NOMO-1 treated with dmso at 0.1 percent for 144 hours (cell line): ENCODE data around the gene TLCD3B.
A peak's percentile ranks its signal among the peaks of the same experiment; 100 is the strongest.

ENCODE experiments used
- DNase-seq: peaks from one replicate; lab custom pipeline; 2025; ENCODE audit not compliant: unreplicated experiment; lab: John Stamatoyannopoulos, UW

The TLCD3B gene

DNA sequence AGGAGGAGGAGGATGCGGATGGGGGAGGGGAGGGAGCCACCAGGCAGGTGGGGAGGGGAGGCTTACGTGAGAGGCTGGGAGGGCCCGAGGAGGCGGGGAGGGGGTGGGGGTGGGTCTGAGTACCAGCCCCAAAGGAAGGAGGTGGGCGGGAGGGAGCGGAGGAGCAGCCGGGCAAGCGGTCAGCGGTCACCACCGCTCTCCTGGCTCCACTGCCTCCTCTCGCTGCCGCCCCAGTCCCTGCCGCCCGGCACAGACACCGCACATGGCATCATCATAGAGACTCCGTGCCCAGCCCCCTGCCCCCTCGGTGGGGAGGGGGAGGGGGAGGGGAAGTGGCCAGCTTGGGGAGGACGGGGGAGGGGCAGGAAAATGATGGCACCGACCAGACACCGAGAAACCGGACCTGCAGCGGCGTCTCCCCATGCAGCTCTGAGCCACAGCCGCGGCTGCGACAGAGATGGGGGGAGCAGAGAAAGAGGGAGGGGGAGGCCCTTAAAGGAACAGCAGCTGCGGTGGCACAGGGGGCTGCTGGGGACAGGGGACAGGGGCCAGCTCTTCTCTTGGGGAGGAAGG, at the start of gene TLCD3B:
Gene TLCD3B, minus strand, starts transcription at position 431 of the 573 bp plus-strand sequence. CDS start 744 bp downstream, outside the sequence.
- no peak for DNase-seq

DNA sequence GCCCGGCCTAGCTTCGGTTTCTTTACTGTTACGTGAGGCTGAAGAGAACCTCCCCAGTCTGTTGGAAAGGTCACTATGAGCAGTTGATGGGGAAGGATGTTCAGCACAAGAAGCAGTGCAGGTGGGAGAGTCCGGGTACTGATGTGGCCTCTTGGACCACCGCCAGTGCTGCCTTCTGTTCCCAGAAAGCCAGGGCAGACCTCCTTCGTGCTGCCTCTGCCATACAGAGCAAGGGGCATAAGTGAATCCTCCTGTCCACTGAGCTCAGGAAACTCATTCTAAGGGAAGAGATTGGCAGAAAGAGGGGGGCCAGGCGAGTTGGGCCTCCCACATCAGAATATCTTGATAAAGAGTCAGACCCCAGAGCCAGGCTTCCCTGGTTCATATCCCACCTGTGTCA, 48.4 kb upstream of the TLCD3B start:
- DNase-seq: no peak

- DNase-seq: no peak
Measured at GRCh38 chr16:30078744-30079143, 47.7 kb upstream of the TLCD3B start.

DNA sequence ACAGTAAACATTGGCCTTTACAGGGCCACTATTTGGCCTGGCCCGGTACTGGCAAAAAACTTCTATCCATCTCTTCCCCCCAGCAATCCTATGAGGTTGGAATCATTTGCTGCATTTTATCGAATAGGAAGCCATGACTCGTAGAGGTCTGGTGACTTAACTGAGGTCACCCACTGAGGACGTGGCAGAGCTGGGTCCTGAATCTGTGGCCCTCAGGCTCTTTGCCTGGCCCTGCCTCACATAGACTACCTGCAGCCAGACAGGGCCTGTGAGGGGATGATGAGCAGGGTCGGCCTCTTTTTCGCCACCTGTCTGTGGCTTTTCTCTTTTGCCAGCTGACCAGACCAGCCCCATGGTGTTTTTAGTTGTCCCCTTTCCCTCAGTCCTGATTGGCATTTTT, 46.6 kb upstream of the TLCD3B start:
- no peak for DNase-seq

DNA sequence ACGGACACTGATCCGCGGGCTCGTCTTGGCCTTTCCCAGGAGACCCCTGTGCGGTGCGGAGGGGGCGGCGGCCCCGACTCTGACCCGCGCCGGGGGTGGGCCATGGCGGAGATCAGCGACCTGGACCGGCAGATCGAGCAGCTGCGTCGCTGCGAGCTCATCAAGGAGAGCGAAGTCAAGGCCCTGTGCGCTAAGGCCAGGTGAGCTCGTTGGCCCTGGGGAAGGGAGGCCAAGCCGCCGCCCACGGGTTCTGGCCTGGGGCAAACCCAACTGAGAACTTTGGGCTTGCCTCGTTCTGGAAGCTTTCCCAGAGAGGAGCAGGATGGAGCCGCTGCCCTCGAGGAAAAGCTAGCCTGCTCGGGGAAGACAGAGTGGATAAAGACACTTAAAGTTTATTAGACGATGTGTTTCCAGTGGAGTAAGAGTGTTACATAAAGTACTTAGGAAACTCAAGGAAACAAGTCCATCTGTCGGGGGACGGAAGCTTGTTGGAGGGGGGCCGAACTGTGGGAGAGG, 45.3 kb upstream of the TLCD3B start:
- no peak for DNase-seq

- peak; percentile 90 for DNase-seq
Measured at GRCh38 chr16:30075503-30076275, 44.6 kb upstream of the TLCD3B start, which contains the start of gene PPP4C. Gene PPP4C (plus strand): TSS chr16:30075994. CDS start chr16:30076378, 384 bp downstream.

DNA sequence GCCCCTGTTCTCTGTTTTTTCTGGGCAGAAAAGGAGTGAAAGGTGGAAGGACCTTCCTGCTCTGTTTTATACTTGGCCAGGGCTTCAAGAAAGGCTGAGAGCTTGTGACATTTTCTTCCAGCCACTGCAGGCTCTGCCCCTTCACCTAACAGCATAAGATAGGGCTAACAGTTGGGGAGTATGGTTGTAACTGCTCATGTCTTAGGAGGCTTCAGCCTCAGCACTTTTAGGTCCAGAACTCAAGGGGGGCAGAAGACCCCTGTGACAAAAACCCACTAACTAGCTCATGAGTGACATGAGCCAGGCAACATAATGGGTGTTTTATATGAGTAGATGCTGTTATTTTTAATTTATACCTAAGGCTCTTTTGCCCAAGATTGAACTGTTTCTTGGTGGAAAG, 39.4 kb upstream of the TLCD3B start:
- no peak for DNase-seq

DNA sequence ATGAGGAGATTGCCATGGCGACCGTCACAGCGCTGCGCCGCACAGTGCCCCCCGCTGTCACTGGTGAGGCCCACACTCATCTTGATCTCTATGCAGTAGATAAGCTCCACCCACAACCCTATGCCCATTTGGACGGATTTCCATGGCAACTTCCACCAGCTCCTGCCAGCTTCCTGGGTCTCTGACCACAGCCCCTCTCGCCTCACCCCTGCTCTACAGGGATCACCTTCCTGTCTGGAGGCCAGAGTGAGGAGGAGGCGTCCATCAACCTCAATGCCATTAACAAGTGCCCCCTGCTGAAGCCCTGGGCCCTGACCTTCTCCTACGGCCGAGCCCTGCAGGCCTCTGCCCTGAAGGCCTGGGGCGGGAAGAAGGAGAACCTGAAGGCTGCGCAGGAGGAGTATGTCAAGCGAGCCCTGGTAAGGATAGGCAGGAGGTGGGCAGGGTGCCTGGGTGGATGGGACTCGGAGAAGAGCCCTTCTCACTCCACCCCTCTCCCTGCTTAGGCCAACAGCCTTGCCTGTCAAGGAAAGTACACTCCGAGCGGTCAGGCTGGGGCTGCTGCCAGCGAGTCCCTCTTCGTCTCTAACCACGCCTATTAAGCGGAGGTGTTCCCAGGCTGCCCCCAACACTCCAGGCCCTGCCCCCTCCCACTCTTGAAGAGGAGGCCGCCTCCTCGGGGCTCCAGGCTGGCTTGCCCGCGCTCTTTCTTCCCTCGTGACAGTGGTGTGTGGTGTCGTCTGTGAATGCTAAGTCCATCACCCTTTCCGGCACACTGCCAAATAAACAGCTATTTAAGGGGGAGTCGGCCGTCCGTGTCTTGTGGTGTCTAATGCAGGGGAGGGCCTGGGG, 38.8 kb upstream of the TLCD3B start:
- DNase-seq: no peak

GRCh38 chr16:30068750-30069610, 37.9 kb upstream of the TLCD3B start:
- DNase-seq: no peak

GRCh38 chr16:30068333-30068732, 37.3 kb upstream of the TLCD3B start:
- DNase-seq: no peak

DNA sequence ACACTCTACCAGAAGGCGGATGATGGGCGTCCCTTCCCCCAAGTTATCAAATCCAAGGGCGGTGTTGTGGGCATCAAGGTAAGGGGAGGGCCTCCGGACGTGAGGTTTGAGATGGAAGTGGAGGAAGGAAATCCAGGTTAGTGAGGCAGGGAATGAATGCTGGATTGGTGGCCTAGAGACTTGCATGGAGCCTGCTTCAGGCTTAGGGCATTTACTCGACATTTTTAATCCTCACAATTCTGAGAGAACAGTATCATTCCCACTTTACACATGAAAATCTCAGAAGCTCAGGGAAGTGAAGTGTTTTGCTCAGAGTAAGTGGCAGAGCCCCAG, 36.5 kb upstream of the TLCD3B start:
- no peak for DNase-seq

- no peak for DNase-seq
Measured at GRCh38 chr16:30066761-30067583, 35.9 kb upstream of the TLCD3B start.

- peak; percentile 21 for DNase-seq
Measured at GRCh38 chr16:30065943-30066760, 35.1 kb upstream of the TLCD3B start.

- DNase-seq: peak; percentile 99
Measured at GRCh38 chr16:30065102-30065942, 34.3 kb upstream of the TLCD3B start, which contains the start of gene ALDOA. Gene ALDOA (plus strand): TSS chr16:30065760. CDS start chr16:30066898, 1,138 bp downstream.

- DNase-seq: no peak
Measured at GRCh38 chr16:30064729-30065101, 33.6 kb upstream of the TLCD3B start.

DNA sequence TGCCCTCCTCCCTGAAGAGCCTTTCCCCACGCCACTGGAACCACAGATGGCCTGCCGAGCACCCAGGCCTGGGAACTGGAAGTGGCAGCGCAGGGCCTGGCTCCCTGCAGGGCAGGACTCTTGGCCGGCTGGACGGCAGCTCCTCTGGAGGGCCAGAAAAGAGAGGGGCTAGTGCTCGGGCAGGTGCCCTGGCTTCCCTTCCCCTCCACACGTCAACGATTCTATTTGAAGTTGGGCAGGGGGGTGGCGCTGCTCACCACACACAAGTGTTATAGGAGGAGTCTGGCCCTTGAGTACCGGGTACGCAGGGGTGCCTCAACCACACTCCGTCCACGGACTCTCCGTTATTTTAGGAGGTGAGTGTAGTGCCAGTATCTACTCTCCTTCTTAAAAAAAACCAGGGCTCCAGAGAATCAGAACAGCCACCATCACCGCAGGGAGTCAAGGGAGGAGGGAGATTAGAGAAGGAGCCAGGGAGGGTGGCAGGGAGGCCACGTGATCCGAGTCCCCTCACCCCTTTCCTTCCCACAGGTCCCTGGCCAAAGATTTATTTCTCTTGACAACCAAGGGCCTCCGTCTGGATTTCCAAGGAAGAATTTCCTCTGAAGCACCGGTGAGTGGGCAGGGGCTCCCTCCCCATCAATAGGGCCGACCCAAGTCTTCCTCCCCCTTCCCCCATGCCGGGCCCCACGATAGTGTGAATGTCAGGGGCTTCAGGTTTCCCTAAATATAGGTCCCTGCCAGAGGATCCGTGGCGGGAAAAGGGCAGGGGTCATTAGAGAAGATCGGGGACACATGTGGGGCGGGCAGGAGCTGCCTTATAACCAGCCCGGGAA, 33.0 kb upstream of the TLCD3B start:
- DNase-seq: peak; percentile 77

GRCh38 chr16:30063278-30063892, 32.3 kb upstream of the TLCD3B start:
- no peak for DNase-seq
